ENCODE measurements around the gene FMN2.

FMN2 gene

DNA sequence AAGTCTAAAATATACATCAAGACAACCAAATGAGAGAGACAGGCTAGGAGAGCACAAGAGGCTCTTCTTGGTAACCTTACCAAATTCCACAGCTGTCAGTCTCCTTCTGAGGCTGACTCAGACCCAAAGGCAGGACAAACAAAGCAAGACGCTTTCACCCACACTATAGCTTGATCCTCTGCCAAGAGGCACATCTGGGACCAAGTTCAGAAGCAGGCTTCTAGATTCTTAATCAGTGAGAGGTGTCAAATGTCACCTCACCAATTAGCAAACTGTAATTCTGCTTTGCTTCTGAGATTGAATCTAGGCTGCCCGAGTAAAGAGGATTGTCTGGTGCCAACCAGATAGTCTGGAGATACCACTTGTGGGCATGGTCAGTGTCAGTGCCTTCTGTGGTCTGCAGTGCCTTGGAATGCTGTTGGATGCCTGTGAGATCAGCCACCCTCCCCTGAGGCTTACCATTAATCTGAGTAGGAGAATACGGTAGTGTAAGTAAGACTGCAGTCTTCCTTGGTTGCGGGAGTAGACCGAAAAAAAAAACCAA, 151.0 kb downstream of the FMN2 start:
- DNase-seq (ENCODE audit: low spot score), result no peak
- TF ChIP-seq, protein P1, sequence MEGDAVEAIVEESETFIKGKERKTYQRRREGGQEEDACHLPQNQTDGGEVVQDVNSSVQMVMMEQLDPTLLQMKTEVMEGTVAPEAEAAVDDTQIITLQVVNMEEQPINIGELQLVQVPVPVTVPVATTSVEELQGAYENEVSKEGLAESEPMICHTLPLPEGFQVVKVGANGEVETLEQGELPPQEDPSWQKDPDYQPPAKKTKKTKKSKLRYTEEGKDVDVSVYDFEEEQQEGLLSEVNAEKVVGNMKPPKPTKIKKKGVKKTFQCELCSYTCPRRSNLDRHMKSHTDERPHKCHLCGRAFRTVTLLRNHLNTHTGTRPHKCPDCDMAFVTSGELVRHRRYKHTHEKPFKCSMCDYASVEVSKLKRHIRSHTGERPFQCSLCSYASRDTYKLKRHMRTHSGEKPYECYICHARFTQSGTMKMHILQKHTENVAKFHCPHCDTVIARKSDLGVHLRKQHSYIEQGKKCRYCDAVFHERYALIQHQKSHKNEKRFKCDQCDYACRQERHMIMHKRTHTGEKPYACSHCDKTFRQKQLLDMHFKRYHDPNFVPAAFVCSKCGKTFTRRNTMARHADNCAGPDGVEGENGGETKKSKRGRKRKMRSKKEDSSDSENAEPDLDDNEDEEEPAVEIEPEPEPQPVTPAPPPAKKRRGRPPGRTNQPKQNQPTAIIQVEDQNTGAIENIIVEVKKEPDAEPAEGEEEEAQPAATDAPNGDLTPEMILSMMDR (IDR thresholded peaks at IDR 0.05), result no peak
- H3K4me3 ChIP-seq, result no peak overlapping the region
- H3K27ac ChIP-seq, result no peak overlapping the region

DNA sequence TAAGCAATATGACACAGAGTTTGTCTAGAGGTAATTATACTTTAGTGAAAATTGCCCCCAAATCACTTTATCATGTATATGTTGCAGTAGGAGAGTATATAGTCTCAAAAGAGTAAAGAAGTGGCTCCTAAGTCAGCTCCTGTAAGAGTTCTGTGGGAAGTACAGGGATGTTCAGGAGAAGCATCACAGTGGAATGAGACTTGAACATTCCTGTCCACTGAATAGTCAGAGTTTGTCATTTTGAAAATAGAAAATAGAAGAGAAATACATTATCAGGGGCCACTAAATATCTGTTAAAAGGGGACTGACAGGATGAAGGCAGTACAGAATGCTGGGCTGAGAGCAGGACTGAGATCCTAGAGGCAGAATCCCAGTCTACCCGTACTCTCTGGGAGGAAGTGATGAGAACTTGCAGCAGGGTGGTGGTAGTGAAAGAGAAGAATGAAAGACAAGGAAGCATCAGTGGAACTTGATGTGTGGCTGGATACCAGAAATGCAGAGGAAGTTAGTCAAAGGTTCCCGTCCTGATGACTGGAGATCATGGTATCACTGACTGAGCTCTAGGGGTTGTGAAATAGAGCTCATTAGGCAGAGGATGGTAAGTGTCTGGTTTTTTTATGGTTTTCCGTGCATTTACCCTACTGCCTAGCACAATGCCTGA, 153.4 kb downstream of the FMN2 start:
- no peak for DNase-seq (ENCODE audit: low spot score)
- TF ChIP-seq, protein P1 (IDR thresholded peaks at IDR 0.05), result no peak
- Histone ChIP-seq H3K4me3 (no peak overlapping the region), H3K27ac (no peak overlapping the region)

DNA sequence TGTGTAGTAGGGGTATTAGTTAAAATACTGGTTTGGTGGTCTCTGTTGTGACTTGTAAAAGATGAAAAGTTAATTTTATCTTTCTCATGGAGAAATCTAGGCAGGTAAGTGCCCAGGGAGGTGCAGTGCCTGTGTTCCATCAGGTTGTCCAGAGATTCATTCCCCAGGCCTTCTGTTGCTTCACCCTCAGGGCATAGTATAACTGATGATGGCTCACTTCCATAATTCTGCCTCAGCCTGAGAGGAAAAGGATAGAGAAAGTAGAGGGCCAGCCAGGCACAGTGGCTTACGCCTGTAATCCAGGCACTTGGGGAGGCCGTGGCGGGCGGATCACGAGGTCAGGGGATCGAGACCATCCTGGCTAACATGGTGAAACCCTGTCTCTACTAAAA, 153.9 kb downstream of the FMN2 start:
- DNase-seq (ENCODE audit: low spot score), result no peak
- TF ChIP-seq, protein P1 (IDR thresholded peaks at IDR 0.05), result no peak
- Histone ChIP-seq H3K4me3 (no peak overlapping the region), H3K27ac (no peak overlapping the region)

DNA sequence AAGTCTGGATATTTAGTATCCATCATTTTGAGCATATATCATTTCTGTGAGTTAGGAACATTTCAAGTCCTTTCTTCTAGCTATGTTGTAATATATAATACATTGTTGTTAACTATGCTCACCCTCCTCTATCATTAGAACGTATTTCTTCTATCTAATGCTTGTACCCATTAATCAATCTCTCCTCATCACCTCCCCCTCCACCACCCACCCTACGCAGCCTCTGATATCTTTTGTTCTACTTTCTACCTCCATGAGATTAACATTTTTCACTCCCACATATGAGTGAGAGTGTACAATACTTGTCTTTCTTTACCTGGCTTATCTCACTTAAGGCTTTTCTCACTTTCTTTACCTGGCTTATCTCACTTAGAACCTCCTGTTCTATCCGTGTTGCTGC, 156.2 kb downstream of the FMN2 start:
- TF ChIP-seq, protein P1 (IDR thresholded peaks at IDR 0.05), result no peak
- no peak overlapping the region for H3K4me3 ChIP-seq
- no peak overlapping the region for H3K27ac ChIP-seq
- DNase-seq (ENCODE audit: low spot score), result no peak

DNA sequence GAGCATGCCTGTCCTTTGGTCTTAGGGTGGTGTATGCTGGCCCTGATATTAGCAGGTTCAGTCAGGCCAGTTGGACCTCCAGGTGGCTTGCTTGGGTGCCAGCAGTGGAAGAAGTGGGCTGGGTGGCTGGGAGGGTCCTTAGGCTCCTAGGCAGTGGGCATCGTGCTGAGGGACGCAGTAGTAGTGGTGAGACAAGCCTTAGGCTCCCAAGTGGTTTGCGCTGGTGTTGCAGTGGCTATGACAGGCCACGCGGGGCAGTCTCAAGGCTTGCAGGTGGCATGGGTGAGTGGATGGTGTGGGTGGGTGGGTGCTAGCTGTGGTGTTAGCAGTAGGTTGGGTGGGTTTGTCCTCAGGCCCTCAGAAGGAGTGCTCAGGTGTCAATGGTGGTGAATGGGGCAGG, 162.3 kb downstream of the FMN2 start:
- TF ChIP-seq, protein P1 (IDR thresholded peaks at IDR 0.05), result no peak
- no peak overlapping the region for H3K4me3 ChIP-seq
- no peak for DNase-seq (ENCODE audit: low spot score)
- H3K27ac ChIP-seq, result no peak overlapping the region

DNA sequence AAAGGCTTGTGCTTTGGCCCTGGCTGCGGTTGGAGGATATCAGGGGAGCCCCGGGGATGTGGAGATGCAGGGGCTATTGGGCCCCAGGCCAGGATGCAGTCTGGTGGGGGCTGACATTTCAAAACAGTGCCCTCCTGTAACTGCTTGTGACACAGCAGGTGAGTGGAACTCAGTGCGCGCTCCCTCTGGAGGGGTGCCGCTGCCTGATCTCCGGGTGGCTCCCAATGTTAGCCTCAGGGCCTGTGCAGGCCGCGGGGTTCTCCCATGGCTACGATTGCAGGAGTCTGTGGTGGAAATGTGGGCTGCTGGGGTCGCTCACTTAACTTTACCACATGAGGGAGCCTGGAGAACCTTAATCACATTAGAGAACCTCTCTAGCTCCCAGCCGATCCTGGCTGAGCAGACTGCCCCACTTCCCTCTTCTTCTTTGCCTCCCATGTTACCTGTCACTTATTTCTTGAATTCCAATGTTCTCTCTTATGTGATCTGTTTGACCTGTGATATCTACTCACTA, 163.2 kb downstream of the FMN2 start:
- no peak for DNase-seq (ENCODE audit: low spot score)
- Histone ChIP-seq H3K27ac (no peak overlapping the region), H3K4me3 (no peak overlapping the region)
- TF ChIP-seq, protein P1 (IDR thresholded peaks at IDR 0.05), result no peak

DNA sequence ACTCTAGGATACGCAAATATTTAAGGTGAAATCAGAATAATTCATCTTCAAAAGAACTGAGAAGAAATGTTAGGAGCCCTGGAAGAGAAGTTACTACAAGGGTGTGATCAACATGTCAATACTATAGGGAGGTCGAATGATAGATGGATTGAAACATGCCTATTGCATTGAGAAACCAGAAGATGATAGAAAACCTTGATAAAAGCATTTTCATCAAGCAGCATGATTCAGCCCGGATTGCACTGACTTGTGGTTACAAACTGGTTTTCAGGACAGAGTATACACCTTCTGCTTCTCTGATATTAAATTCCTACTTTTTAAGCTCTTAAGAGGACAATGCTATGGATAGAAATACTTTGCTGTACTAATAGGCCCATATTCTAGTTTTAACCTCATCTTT, 164.2 kb downstream of the FMN2 start:
- no peak overlapping the region for H3K27ac ChIP-seq
- DNase-seq (ENCODE audit: low spot score), result no peak
- no peak overlapping the region for H3K4me3 ChIP-seq
- TF ChIP-seq, protein P1 (IDR thresholded peaks at IDR 0.05), result no peak

Measured in coronary artery (tissue), 2 donors.